ENCODE measurements around the gene AHCYL1. TPM values are rescaled to one million over a fixed set of nuclear protein-coding genes. Genes with fewer than 3 reads are reported as not detected.

AHCYL1 gene
- total and polyA plus RNA-seq, 7 experiments from 2014 or later: 16.6 to 60.1 (median 41.3) TPM

GRCh38 chr1:110067479-110067892 lies 82.9 kb downstream of the AHCYL1 start:
- Mint-ChIP-seq H3K9me3 (peaks cover 0 to 4% (median 0%) of the 10 kb centered on the region in 11 donors), H3K4me3 (peak overlapping the region in 4 of 10 donors; percentile 36 to 87 (median 60)), H3K4me1 (peaks cover 6 to 19% (median 8%) of the 10 kb centered on the region in 7 donors), H3K27me3 (peaks cover 35 to 65% (median 43%) of the 10 kb centered on the region in 5 donors), H3K27ac (no peak overlapping the region), H3K36me3 (peaks cover 0 to 4% (median 0%) of the 10 kb centered on the region in 5 donors)
- intact Hi-C loops (cut with micrococcal nuclease): no loop called here
- Histone ChIP-seq H3K4me1 (ENCODE audit: control insufficient read depth in 2 of 2, insufficient read depth in 2 of 2, low read length in 2 of 2) (peaks cover 0 to 17% of the 10 kb centered on the region in 2 donors), H3K36me3 (ENCODE audit: control insufficient read depth in 2 of 3, insufficient read depth in 3 of 3, low read length in 3 of 3) (peaks cover 0 to 4% (median 0%) of the 10 kb centered on the region in 3 experiments), H3K9me3 (ENCODE audit: control insufficient read depth in 2 of 3, low read length in 3 of 3) (no peaks in the 10 kb centered on the region), H3K27ac (ENCODE audit: low read depth, low read length) (no peak overlapping the region), H3K4me3 (ENCODE audit: low read length) (no peak overlapping the region), H3K27me3 (ENCODE audit: control insufficient read depth in 2 of 2, insufficient read depth in 2 of 2, low read length in 2 of 2) (peaks cover 5 to 15% of the 10 kb centered on the region in 2 donors)
- ATAC-seq (no peak), DNase-seq (no peak)
- CTCF ChIA-PET: no interaction called here
- POLR2A ChIA-PET: no interaction called here

DNA sequence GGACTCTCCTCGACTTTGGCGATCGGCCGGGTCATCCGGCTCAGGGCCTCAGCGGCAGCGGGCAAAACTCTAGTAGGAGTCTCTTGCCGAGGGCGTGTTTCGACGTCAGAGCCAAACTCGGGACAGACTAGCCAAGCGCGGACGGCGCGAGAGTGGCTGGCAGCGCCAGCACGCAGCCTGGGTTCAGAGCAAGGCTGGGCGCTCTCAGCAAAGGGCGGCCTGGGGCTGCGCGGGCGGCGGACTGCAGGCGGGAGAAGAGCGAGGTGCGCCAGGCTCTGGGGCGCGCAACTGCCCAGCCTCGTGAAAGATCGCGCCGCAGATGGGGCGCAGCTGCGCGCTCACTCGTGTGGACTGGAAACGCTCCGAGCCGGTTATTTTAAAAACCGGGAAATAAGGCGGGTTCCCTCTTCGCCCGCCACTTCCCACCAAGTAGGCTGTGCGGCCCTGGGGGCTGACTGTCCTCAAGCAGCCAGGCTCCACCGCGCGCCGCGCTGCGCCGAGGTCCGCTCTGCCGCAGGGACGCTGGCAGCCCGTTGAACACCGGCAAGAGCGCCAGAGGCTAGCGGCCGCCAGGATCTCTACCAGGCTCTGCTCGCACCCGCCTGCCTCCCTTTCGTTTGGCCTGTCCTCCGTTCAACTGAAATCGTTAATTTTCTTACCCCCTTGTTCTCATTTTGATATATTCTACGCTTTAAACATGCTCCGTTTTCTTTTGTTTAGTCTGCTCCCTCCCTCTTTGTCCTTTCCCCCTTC lies 83.5 kb downstream of the AHCYL1 start:
- Mint-ChIP-seq H3K27ac (peak overlapping the region in 1 of 9 donors; percentile 62), H3K4me1 (peaks cover 6 to 19% (median 8%) of the 10 kb centered on the region in 7 donors), H3K9me3 (peaks cover 0 to 4% (median 0%) of the 10 kb centered on the region in 11 donors), H3K4me3 (peak overlapping the region; percentile 43 to 87 (median 66)), H3K36me3 (peaks cover 0 to 4% (median 0%) of the 10 kb centered on the region in 5 donors), H3K27me3 (peaks cover 40 to 70% (median 49%) of the 10 kb centered on the region in 5 donors)
- H3K9me3 ChIP-seq (ENCODE audit: control insufficient read depth in 2 of 3, low read length in 3 of 3): no peaks in the 10 kb centered on the region
- POLR2A ChIA-PET: no interaction called here
- H3K27ac ChIP-seq (ENCODE audit: low read depth, low read length): no peak overlapping the region
- peaks cover 5 to 15% of the 10 kb centered on the region in 2 donors for H3K27me3 ChIP-seq (ENCODE audit: control insufficient read depth in 2 of 2, insufficient read depth in 2 of 2, low read length in 2 of 2)
- peak overlapping the region; percentile 30 for H3K4me3 ChIP-seq (ENCODE audit: low read length)
- H3K36me3 ChIP-seq (ENCODE audit: control insufficient read depth in 2 of 3, insufficient read depth in 3 of 3, low read length in 3 of 3): no peaks in the 10 kb centered on the region
- H3K4me1 ChIP-seq (ENCODE audit: control insufficient read depth in 2 of 2, insufficient read depth in 2 of 2, low read length in 2 of 2): peaks cover 0 to 17% of the 10 kb centered on the region in 2 donors
- intact Hi-C loops (cut with micrococcal nuclease): no loop called here
- ATAC-seq (no peak), DNase-seq (peak in 3 of 9 donors; percentile 4 to 30 (median 5))
- CTCF ChIA-PET: no interaction called here

DNA sequence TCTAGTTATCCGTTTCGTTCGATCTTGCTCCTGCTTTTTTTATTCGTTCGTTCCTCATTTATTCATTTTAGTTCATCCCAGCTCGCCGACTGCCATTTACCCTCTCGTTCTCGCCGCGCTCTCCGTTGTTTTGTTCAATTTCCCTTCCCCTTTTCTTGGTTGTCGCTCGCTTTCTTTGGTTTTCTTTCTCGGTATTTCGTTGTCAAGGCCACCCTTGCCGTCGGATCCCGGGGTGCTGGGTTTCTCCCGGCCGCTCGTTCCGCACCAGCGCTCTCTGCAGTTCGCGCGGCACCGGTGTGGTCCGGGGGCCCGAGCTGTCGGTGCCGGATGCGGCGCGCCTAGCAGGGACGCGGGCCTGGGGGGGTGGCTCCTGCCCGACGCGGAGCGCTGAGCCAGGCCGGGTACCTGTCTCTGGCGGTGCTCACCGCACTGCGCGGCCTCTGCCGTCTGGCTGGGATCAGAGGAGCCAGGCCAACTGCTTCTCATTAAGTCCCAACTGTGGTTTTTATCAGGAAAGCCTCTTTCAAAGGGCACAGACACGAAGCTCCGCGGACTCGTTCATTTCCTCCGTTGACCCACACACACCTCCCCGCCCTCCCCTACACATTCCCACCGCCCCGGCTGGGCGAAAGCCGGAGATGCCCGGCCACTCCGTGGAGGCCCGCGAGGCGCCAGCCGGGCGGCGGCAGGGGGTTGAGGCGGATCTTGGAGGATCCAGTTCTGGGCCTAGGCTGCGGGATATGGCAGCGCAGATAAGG lies 84.3 kb downstream of the AHCYL1 start:
- H3K9me3 ChIP-seq (ENCODE audit: control insufficient read depth in 2 of 3, low read length in 3 of 3): no peaks in the 10 kb centered on the region
- peak overlapping the region in 1 of 9 donors; percentile 62 for H3K27ac Mint-ChIP-seq
- H3K36me3 Mint-ChIP-seq: peaks cover 0 to 3% (median 0%) of the 10 kb centered on the region in 5 donors
- peaks cover 6 to 19% (median 8%) of the 10 kb centered on the region in 7 donors for H3K4me1 Mint-ChIP-seq
- intact Hi-C loops (cut with micrococcal nuclease): no loop called here
- H3K4me3 ChIP-seq (ENCODE audit: low read length): peak overlapping the region; percentile 30
- peaks cover 0 to 4% (median 0%) of the 10 kb centered on the region in 11 donors for H3K9me3 Mint-ChIP-seq
- H3K27ac ChIP-seq (ENCODE audit: low read depth, low read length): no peak overlapping the region
- peak overlapping the region; percentile 43 to 87 (median 66) for H3K4me3 Mint-ChIP-seq
- H3K4me1 ChIP-seq (ENCODE audit: control insufficient read depth in 2 of 2, insufficient read depth in 2 of 2, low read length in 2 of 2): peaks cover 0 to 17% of the 10 kb centered on the region in 2 donors
- no peaks in the 10 kb centered on the region for H3K36me3 ChIP-seq (ENCODE audit: control insufficient read depth in 2 of 3, insufficient read depth in 3 of 3, low read length in 3 of 3)
- DNase-seq (peak in 7 of 9 donors; percentile 25 to 44 (median 34)), ATAC-seq (peak; percentile 51)
- CTCF ChIA-PET: no interaction called here
- H3K27me3 ChIP-seq (ENCODE audit: control insufficient read depth in 2 of 2, insufficient read depth in 2 of 2, low read length in 2 of 2): peaks cover 5 to 15% of the 10 kb centered on the region in 2 donors
- POLR2A ChIA-PET: no interaction called here
- H3K27me3 Mint-ChIP-seq: peaks cover 45 to 77% (median 55%) of the 10 kb centered on the region in 5 donors

- no peak overlapping the region for H3K27ac Mint-ChIP-seq
- Histone ChIP-seq H3K4me3 (ENCODE audit: low read length) (no peak overlapping the region), H3K9me3 (ENCODE audit: control insufficient read depth in 2 of 3, low read length in 3 of 3) (no peaks in the 10 kb centered on the region), H3K27me3 (ENCODE audit: control insufficient read depth in 2 of 2, insufficient read depth in 2 of 2, low read length in 2 of 2) (peaks cover 5 to 15% of the 10 kb centered on the region in 2 donors), H3K27ac (ENCODE audit: low read depth, low read length) (no peak overlapping the region), H3K36me3 (ENCODE audit: control insufficient read depth in 2 of 3, insufficient read depth in 3 of 3, low read length in 3 of 3) (no peaks in the 10 kb centered on the region), H3K4me1 (ENCODE audit: control insufficient read depth in 2 of 2, insufficient read depth in 2 of 2, low read length in 2 of 2) (peaks cover 0 to 17% of the 10 kb centered on the region in 2 donors)
- peaks cover 52 to 85% (median 62%) of the 10 kb centered on the region in 5 donors for H3K27me3 Mint-ChIP-seq
- ChIA-PET POLR2A (no interaction called here), CTCF (no interaction called here)
- H3K9me3 Mint-ChIP-seq: peaks cover 0 to 4% (median 0%) of the 10 kb centered on the region in 11 donors
- peak overlapping the region in 8 of 10 donors; percentile 8 to 87 (median 58) for H3K4me3 Mint-ChIP-seq
- peaks cover 6 to 19% (median 8%) of the 10 kb centered on the region in 7 donors for H3K4me1 Mint-ChIP-seq
- DNase-seq: peak in 3 of 9 donors; percentile 12 to 27 (median 18)
- intact Hi-C loops (cut with micrococcal nuclease): no loop called here
- peak; percentile 28 for ATAC-seq
- H3K36me3 Mint-ChIP-seq: peaks cover 0 to 3% (median 0%) of the 10 kb centered on the region in 5 donors
These were observed 85.1 kb downstream of the AHCYL1 start for GRCh38 chr1:110069404-110070281.

- no peak for ATAC-seq
These were observed 85.7 kb downstream of the AHCYL1 start for GRCh38 chr1:110070282-110070669.

More at GRCh38 chr1:110070282-110070669, 85.7 kb downstream of the AHCYL1 start:
- Mint-ChIP-seq H3K9me3 (peaks cover 0 to 4% (median 0%) of the 10 kb centered on the region in 11 donors), H3K4me3 (peak overlapping the region in 4 of 10 donors; percentile 59 to 87 (median 80)), H3K4me1 (peaks cover 6 to 19% (median 8%) of the 10 kb centered on the region in 7 donors), H3K27ac (no peak overlapping the region), H3K27me3 (peaks cover 57 to 91% (median 62%) of the 10 kb centered on the region in 5 donors), H3K36me3 (peaks cover 0 to 3% (median 0%) of the 10 kb centered on the region in 5 donors)
- intact Hi-C loops (cut with micrococcal nuclease): no loop called here
- ChIA-PET POLR2A (no interaction called here), CTCF (no interaction called here)
- H3K36me3 ChIP-seq (ENCODE audit: control insufficient read depth in 2 of 3, insufficient read depth in 3 of 3, low read length in 3 of 3): no peaks in the 10 kb centered on the region
- H3K4me1 ChIP-seq (ENCODE audit: control insufficient read depth in 2 of 2, insufficient read depth in 2 of 2, low read length in 2 of 2): peaks cover 0 to 17% of the 10 kb centered on the region in 2 donors
- DNase-seq: no peak
- peaks cover 5 to 15% of the 10 kb centered on the region in 2 donors for H3K27me3 ChIP-seq (ENCODE audit: control insufficient read depth in 2 of 2, insufficient read depth in 2 of 2, low read length in 2 of 2)
- H3K27ac ChIP-seq (ENCODE audit: low read depth, low read length): no peak overlapping the region
- H3K9me3 ChIP-seq (ENCODE audit: control insufficient read depth in 2 of 3, low read length in 3 of 3): no peaks in the 10 kb centered on the region
- H3K4me3 ChIP-seq (ENCODE audit: low read length): no peak overlapping the region
